Activated CD8-positive, alpha-beta memory T cell treated with anti-CD3 and anti-CD28 coated beads, Interleukin-2, amount 50 U/mL, for 24 hours (primary cell): ENCODE results near the gene ENTHD1.
A peak's percentile ranks its signal among the peaks of the same experiment; 100 is the strongest.
"Not testable (repeated sequence)": the region's sequence is repeated elsewhere in the genome, so short reads cannot be mapped to it uniquely, and the experiment has no call there.

Experiments used
- DNase-seq: peaks from one replicate; pipeline ENCODE4 v3.0.0-alpha.2; 2020; ENCODE audit errors: extremely low read depth

Gene ENTHD1

DNA sequence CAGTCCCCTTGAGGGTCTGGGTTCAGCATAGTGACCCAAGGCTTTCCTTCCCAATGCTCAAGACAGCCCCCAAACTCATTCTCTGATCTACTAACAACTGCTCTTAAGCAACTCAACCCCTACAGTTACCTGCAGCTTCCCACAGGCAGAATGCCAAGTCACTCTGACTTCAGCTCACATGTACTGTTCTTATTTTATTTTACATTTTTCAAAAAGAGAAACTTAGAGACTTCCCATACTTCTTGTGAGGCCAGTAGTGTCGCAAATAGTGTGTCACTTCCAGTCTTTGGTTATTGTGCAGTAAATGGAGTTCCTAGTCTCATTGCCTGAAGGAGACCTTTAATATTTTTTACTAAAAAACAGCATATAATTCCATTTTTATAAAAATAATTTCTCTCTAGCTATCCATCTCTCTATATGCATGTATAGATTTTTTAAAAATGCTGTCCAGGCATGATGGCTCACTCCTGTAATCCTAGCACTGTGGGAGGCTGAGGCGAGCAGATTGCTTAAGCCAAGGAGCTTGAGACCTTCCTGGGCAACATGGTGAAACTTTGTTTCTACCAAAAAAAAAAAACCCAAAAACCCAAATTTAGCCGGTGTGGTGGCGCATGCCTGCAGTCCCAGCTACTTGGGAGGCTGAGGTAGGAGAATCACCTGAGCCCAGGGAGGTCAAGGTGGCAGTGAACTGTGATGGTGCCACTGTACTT lies 41.8 kb downstream of the ENTHD1 start:
- no peak for DNase-seq

- DNase-seq = no peak
These were observed 46.1 kb downstream of the ENTHD1 start for GRCh38 chr22:39847477-39847876.

GRCh38 chr22:39846539-39846938 lies 47.0 kb downstream of the ENTHD1 start:
- DNase-seq = not testable (repeated sequence)

DNA sequence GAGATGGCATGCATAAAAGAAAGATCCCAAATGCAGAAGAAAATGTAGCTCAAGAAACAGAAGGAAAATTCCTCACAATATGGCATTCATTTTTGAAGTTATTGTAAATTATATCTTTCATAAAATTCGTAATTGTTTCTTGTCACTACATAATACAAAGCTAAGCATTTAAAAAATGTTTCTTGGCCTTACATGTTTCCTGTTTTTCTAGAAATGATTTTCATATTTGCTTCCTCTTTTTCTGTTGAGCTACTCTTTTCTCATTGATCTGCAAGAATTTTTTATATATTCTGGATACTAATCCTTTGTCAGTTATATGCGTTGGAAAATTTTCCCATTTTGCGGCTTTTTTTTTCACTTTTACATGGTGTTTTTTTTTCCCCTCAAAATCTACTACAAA lies 48.0 kb downstream of the ENTHD1 start:
- DNase-seq = no peak

DNA sequence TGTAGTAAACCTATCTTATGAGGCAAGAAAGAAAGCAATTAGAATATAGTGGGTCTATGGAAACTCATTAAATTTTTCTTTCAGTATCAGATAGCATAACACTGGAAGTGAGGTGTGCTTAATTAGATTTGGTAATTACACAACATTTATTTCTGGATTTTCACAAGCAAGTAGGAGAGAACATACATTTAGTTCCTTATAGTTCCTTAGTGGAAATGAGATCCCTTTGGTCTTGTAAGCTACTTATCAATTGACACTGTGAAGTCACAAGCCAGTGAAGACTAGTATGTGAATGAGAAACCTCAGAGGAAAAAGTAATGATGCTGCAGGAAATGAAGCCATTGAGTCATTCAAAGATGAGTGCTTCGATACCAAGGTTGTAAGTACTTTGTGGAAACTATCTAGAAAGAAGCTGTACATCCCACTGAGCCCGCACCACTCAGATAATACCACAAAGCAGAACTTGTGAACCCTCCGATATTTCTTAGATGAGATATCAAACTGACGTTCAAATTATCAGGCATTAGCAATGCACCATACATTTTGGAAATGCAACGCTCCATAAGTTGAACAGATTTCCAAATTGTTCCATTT lies 53.5 kb downstream of the ENTHD1 start:
- DNase-seq = peak; percentile 18

GRCh38 chr22:39839204-39839603 lies 54.4 kb downstream of the ENTHD1 start:
- no peak for DNase-seq

DNA sequence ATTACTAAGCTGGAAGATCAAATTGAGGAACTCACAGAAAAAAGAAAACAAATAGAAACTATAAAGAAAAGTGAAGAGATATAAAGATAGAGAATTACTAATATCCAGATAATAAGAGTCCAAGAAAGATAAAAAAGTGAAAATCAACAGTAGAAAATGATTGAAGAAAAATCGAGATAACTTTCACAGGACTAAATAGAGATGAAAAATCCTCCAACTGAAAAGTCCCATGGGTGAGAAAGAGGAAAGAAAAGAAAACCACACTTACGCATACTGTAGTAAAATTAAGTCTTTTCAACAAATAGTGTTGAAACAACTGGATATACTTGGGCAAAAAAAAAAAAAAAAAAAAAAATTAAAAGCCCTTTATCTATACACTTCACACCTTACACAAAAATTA lies 60.0 kb downstream of the ENTHD1 start:
- DNase-seq = no peak

DNA sequence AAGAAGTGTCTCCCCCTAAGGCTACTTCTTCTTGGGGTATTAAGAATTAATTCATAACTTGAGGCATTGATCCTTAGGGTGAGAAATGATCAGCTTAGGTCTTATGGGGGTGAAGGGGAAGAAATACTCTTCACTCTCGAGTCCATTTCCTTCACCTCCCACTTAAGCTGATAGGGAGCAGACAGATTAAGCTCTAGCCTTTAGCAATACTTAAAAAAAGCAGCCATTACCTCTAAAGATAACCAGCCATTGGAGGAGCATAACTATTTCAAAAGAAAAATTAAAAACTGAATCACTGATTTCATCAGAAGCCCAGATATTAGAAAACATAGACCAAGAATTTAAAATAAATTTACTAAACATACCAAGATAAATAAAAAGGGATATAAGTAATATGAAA lies 60.5 kb downstream of the ENTHD1 start:
- DNase-seq = no peak

GRCh38 chr22:39832627-39833074 lies 60.9 kb downstream of the ENTHD1 start:
- DNase-seq = no peak

DNA sequence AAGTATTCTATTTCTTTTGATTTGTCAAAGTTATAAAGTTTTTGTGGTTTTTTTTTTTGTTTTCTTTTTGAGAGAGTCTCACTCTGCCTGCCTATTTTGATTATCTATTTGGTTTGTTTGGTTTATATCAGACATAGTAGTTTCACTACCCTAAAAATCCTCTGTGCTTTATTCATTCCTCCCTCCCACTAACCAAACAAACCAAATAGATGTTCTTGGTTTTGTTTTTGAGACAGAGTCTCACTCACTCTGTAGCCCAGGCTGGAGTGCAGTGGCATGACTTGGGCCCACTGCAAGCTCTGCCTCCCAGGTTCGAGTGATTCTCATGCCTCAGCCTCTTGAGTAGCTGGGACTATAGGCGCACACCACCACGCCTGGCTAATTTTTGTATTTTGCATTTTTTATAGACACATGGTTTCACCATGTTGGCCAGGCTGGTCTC lies 67.9 kb downstream of the ENTHD1 start:
- no peak for DNase-seq

- no peak for DNase-seq
These were observed 72.6 kb downstream of the ENTHD1 start for GRCh38 chr22:39821008-39821407.

- no peak for DNase-seq
These were observed 73.3 kb downstream of the ENTHD1 start for GRCh38 chr22:39820256-39820655.

GRCh38 chr22:39819429-39819828 lies 74.1 kb downstream of the ENTHD1 start:
- DNase-seq = no peak

DNA sequence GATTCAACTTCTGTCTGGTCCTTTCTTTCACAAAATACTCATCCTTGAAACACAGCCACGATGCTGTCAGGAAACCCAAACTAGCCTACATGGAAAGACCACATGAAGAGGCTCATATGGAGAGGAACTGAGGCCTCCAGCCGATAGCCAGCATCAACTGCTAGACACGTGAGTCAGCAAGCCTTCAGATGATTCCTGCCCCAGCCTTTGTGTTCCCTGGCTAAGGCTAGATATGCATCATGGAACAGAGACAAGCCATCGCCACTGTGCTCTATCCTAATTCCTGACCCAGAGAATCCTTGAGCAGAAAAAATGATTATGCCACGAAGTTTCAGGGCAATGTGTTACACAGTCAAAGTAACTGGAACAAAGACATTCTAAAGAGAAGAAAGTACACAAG lies 75.5 kb downstream of the ENTHD1 start:
- no peak for DNase-seq

DNA sequence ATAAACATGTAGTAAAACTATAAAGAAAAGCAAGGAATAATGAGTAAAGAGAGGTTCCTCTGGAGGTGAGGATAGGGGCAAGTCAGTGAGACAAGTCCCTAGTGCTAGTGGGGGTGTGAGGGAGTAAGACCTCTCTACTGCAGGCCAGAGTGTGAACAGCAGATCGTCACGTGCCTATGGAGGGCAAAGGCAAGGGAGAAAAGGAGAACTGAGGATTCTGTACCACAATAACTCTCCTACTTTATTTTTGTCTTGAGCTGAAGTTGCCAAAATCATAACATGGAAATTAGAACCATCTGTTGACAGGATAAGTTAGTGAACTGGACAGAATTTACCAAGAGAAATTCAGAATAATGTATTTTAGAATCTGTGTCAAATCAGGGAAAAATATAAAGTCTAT lies 77.6 kb downstream of the ENTHD1 start:
- DNase-seq = no peak

- no peak for DNase-seq
These were observed 78.7 kb downstream of the ENTHD1 start for GRCh38 chr22:39814899-39815298.

DNA sequence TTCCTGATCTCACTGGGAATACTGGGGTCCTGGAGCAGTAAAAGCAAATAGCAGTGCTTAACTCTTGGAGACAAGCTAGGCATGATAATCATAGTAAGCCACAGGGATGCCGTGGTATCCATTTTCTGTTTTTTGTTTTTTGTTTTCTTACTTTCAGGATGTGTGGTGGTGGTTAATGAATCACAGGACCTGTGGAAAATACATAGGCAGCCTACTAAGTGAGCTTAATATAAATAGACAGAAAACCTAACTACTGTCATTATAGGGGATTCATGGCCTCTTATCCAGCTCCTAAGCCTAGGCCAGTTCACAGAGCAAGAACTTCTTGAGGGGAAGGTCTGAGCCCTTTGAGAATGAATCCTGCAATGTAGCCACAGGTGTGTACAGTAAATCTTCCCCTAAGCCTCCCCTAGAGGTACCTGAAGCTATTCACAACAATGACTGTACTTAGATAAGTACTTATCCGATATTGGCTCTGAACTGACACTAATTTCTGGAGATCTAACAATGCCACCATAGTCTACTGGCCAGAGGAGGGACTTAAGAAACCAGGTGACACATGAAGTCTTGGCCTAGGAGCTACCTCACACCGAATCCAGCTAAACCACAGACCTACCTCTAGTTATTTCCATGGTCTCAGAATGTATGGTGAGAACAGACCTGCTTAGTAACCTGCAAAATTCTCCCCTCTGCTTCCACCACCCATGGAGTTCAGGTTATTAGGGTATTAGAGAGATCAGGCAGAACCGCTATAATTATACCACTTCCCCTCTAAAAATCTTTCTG lies 83.6 kb downstream of the ENTHD1 start:
- no peak for DNase-seq

DNA sequence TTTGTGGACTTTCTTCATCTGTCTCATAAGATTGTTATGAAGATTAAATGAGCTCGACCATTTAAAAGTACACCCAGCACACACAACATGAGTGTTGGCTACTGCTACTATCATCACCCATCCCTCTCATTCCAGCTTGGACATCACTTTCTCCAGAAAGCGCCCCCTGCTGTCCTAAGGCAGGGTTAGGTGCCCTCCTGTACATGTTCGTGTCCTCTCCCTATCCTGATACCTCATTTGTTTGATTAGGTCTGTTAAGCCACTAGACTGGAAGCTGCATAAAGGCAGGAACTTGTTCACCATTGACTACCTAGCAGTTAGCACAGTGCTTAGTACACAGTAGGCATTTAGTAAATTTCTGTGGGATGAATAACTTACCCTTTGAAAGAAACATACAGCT lies 85.5 kb downstream of the ENTHD1 start:
- DNase-seq = peak; percentile 5

- DNase-seq = no peak
These were observed 87.5 kb downstream of the ENTHD1 start for GRCh38 chr22:39806109-39806508.

DNA sequence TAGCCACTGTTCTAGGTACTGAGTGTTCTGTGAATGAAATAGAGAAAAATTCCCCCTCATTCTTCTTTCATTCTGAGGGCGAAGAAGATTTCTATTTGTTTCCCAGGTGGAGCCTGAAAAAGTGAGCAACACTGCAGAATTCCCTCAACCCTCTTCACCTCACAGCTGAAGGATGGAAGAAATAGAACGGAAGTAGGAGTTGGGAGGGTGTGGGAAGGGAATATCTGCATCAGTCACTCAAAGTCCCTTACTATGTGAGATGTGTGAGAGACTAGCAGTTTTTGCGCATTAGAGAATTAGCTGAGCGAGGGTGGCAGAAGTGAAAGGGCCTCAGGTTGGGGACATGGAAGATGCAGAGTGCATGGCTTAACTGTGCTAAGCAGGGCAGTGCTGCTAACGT lies 88.4 kb downstream of the ENTHD1 start:
- DNase-seq = no peak

GRCh38 chr22:39802682-39803081 lies 90.9 kb downstream of the ENTHD1 start:
- DNase-seq = no peak

DNA sequence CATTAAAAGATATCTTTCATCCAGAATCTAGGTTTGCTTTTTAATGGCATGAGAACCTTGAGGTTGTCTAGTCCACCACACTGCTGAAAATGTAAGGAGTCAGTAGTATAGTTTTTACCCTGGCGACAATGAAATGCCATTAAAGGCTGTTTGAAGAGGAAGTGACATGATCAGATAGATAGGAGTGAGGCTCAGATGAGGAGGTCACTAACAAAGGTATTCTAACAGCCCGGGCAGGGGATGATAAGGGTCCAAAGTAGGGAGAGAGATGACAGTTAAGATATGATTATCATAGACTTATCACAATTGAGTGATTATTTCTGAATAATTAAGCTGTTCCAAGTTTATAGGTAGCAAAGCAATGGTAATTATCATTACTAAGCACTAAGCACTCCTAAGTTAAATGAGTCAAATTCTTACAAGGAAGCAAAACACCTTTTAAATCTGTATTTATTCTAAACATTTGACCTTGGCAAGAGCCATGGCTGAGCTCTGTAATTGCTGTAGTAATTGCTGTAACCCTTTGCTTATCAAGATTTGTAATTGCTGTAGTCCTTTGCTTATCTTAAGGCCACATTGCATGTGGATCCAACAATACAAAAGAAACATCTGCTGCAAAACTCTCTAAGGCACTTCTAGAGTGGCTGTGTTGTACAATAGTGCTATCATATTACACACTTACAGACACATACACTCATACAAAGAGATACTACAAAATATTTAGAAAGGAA lies 92.6 kb downstream of the ENTHD1 start:
- DNase-seq = no peak
